ENCODE data around the gene BFSP2. TPM values are rescaled to one million over a fixed set of nuclear protein-coding genes. Genes with fewer than 3 reads are reported as not detected.
"Not testable (repeated sequence)": the region's sequence is repeated elsewhere in the genome, so short reads cannot be mapped to it uniquely, and the experiment has no call there.

Gene BFSP2
- total and polyA plus RNA-seq, 5 donors = not detected

- H3K9me3 ChIP-seq (ENCODE audit: control insufficient read depth, low read length); H3K27ac ChIP-seq (ENCODE audit: low read length); H3K4me3 ChIP-seq (ENCODE audit: low read length); H3K4me1 ChIP-seq (ENCODE audit: control insufficient read depth, insufficient read depth, low read length); DNase-seq; H3K27me3 ChIP-seq (ENCODE audit: control insufficient read depth, insufficient read depth); intact Hi-C loops (cut with DNase I): not testable (repeated sequence)
- peak in 1 of 2 donors; percentile 77 for ATAC-seq
- 52% methylated on average over 3 of the region's 3 CpGs for WGBS
These were observed 123.9 kb downstream of the BFSP2 start for GRCh38 chr3:133523758-133524157.

Other genes starting within 250 kb of the BFSP2 start
- gene CDV3, start 173.6 kb downstream of the BFSP2 start, total RNA-seq = 100 to 1,000 TPM; 107 to 145 (median 125) TPM
- gene CDV3, start 173.6 kb downstream of the BFSP2 start, polyA plus RNA-seq = 40.2 TPM